Prostate gland (tissue), 2 donors: ENCODE data around the gene DNAH5.

Experiments
- CTCF ChIP-seq, 4 experiments: fragments of 200-600 bp in 2 of 4; fragments of 450-650 bp in 2 of 4; sonication (generic) in 2 of 4; IDR thresholded peaks; 1 replicate in 3 of 4; 2 replicates in 1 of 4; pipeline ENCODE4 v1.5.1; 2016 to 2019; ENCODE audit warnings: antibody characterized with exemption in 4 of 4, mild to moderate bottlenecking in 2 of 4, moderate library complexity in 2 of 4
- POLR2A ChIP-seq: fragments of 450-650 bp; IDR thresholded peaks from one replicate; pipeline ENCODE4 v1.6.1; 2016; ENCODE audit warnings: antibody characterized with exemption, mild to moderate bottlenecking
- POLR2AphosphoS5 ChIP-seq: sonication (generic); formaldehyde crosslinking; IDR thresholded peaks from one replicate; pipeline ENCODE4 v1.6.1; 2017; ENCODE audit warnings: antibody characterized with exemption

DNA sequence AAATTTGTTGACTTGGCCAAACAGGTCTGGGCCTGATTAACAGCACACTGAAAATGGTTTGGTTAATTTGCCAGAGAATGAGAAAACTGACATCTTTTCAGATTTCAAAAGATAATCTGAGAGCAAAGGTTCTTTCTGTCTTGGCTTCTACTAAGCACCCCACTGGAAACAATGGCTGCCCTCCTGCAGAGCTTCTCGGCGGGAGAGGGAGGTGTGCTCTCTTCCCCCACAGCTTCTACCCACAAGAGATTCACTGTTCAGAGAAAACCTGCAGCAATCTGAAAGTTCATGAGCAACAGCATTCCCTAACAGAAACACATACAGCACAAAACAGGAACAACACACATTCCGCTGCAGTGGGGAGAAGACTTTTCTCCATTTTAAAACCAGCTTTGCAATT, 3.0 kb downstream of the DNAH5 start:
- no peak for TF ChIP-seq CTCF (IDR thresholded peaks at IDR 0.05)
- no peak for TF ChIP-seq POLR2A
- no peak for TF ChIP-seq POLR2AphosphoS5
